Right lobe of liver (tissue), 6 donors: Measurements from ENCODE around the gene B4GALT2. TPM values are rescaled to one million over a fixed set of nuclear protein-coding genes. Genes with fewer than 3 reads are reported as not detected.

ENCODE experiments used
- ATAC-seq, 4 donors: fragments of 200-7000 bp; cut with Tn5 transposase; one replicate each; pipeline ENCODE4 v1.9.1; 2020; ENCODE audit warnings: mild to moderate bottlenecking in 4 of 4, moderate library complexity in 4 of 4
- DNase-seq, 3 donors: peaks; one replicate each; pipeline ENCODE4 v3.0.0-alpha.2; 2020
- H3K27ac ChIP-seq, 3 donors: fragments of 200-600 bp; one replicate each; pipeline ENCODE4 v1.8.0; 2022
- H3K27me3 ChIP-seq, 2 donors: fragments of 200-600 bp; one replicate each; pipeline ENCODE4 v1.8.0; 2022
- H3K36me3 ChIP-seq, 4 donors: fragments of 200-600 bp; sonication (generic) in 1 of 4; one replicate each; pipeline versions ENCODE4 v1.5.1 to v1.8.0; 2017 to 2022; ENCODE audit warnings: control low read depth in 1 of 4
- H3K4me1 ChIP-seq, 4 donors: fragments of 200-600 bp; sonication (generic) in 1 of 4; one replicate each; pipeline versions ENCODE4 v1.5.1 to v1.8.0; 2017 to 2022; ENCODE audit warnings: control low read depth in 1 of 4
- H3K4me3 ChIP-seq, 3 donors: fragments of 200-600 bp; one replicate each; pipeline ENCODE4 v1.8.0; 2022
- H3K9me3 ChIP-seq, 4 donors: fragments of 200-600 bp; sonication (generic) in 1 of 4; one replicate each; pipeline versions ENCODE4 v1.5.1 to v1.8.0; 2017 to 2022; ENCODE audit warnings: control low read depth in 1 of 4
- POLR2A ChIP-seq: fragments of 450-650 bp; IDR thresholded peaks from one replicate; pipeline ENCODE4 v1.6.1; 2017; ENCODE audit warnings: antibody characterized with exemption, mild to moderate bottlenecking
- WGBS: methylation state at CpG from one replicate; pipeline ENCODE4 v1.1.6; 2018; ENCODE audit warnings: low coverage, low lambda C conversion rate; ENCODE audit not compliant: insufficient coverage; ENCODE audit errors: missing lambda C conversion rate; 5-methylcytosine and 5-hydroxymethylcytosine counted together
- intact Hi-C, 2 donors: fragments of 100-400 bp; cut with DNase I; formaldehyde crosslinking; loops; one replicate each; pipeline versions ENCODE4 v1.11.2 to v1.14.1; 2022
- total RNA-seq, 6 experiments: library from RNA; depleted of rRNA in 2 of 6; stranded (reverse); fragments of >200 nt in 2 of 6; fragmentation: NEBNext Ultra II Directional in 3 of 6; extraction: Animal tissue kit (Norgen Biotek cat#: 25700) in 3 of 6; gene quantifications; one replicate each; pipeline versions ENCODE4 v1.1.0 to v1.2.4, GENCODE V29; 2016 to 2023
- TF ChIP-seq, protein P1 (sequence below), 4 donors: fragments of 200-600 bp in 3 of 4; fragments of 450-650 bp in 1 of 4; IDR thresholded peaks; one replicate each; pipeline versions ENCODE4 v1.5.1 to v1.8.0; 2016 to 2022; ENCODE audit warnings: antibody characterized with exemption in 4 of 4, mild to moderate bottlenecking in 2 of 4
- donor health status: DM: no; HTN: yes; CAD: no.
- donor health status: DM: no; HTN: no; CAD: no.
- donor health status: DM: no; HTN: no; CAD: no.
- donor health status: DM: no; HTN: yes; CAD: no.
- donor health status: DM: no; HTN: yes; CAD: no.

B4GALT2 gene
- total RNA-seq, 6 experiments from 2014 or later: 13.4 to 49.5 (median 18.5) TPM

DNA sequence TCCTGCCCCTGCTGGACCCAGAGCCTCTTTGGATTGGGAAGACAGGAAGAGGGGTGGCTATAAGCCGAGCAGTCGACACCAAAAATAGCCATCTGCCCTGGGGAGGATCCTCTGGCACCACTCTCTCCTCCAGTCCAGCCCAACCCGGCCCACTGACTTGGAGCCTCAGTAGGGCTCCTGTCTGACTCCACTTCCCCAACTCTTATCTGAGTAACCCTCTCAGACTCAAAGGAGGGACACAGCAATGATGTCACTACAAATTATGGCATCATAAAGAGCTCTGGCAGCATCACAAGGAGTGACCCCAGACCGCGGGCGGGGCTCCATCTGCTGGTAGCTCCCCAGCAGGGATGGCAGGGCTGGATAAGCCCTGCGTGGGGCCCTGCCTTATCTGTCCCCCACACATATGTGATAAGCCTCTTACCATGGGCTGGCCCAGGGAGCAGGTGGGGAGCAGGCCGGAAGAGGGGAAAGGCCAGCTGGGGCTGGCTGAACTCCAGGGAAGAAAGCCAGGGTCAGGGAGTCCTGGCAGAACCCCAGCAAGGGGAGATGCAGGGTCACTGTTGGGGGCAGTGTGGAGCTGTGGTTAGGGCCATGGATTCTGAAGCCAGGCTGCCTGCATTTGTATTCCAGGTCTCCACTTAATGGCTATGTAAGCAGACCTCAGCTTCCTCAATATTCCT lies 56.9 kb downstream of the B4GALT2 start:
- 11% methylated on average over 1 of the region's 8 CpGs for WGBS
- Histone ChIP-seq H3K4me1 (peaks cover 0 to under 1% (median 0%) of the 10 kb centered on the region in 4 donors), H3K4me3 (no peak overlapping the region), H3K36me3 (no peaks in the 10 kb centered on the region), H3K9me3 (no peaks in the 10 kb centered on the region), H3K27me3 (no peaks in the 10 kb centered on the region), H3K27ac (no peak overlapping the region)
- intact Hi-C loops: loop anchor here (5.0 kb wide), 1 partner anchor 34 kb away; no protein-coding TSS in a partner anchor
- DNase-seq (peak in 1 of 3 donors; percentile 46), ATAC-seq (peak in 1 of 4 donors; percentile 16)
- TF ChIP-seq, protein P1, sequence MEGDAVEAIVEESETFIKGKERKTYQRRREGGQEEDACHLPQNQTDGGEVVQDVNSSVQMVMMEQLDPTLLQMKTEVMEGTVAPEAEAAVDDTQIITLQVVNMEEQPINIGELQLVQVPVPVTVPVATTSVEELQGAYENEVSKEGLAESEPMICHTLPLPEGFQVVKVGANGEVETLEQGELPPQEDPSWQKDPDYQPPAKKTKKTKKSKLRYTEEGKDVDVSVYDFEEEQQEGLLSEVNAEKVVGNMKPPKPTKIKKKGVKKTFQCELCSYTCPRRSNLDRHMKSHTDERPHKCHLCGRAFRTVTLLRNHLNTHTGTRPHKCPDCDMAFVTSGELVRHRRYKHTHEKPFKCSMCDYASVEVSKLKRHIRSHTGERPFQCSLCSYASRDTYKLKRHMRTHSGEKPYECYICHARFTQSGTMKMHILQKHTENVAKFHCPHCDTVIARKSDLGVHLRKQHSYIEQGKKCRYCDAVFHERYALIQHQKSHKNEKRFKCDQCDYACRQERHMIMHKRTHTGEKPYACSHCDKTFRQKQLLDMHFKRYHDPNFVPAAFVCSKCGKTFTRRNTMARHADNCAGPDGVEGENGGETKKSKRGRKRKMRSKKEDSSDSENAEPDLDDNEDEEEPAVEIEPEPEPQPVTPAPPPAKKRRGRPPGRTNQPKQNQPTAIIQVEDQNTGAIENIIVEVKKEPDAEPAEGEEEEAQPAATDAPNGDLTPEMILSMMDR (IDR thresholded peaks at IDR 0.05): no peak
- TF ChIP-seq POLR2A: no peak

DNA sequence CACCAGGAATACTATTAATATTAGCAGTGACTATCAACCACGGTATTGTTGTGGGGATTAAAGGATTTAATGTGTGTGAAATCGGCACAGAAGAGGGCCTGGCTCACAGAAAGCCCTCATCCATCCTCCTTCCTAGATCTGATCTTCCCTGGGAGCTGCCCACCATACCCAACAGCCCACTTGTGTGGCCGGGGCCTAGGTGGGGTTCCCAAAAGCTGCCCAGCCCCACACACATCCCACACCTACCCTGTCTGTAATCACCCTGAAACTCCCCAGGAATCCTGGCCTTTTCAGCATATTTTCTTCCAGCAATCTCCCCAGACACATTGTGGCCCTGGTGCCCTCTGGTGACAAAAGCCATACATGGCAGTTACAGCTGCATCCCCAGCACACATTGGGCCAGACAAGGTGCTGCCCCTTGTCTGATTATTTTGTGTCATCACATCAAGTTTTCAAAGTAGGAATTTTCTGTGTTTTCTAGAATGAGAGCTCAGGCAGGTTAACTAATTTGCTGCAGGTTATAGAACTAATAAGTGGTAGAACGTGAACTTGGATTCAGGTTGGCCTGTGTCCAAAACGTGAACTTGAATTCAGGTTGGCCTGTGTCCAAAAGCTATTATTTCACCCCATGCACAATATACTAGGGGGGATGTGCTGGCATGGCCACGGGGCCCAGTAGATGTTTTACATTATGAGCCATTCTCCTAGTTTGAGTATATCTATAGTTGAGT lies 57.6 kb downstream of the B4GALT2 start:
- DNase-seq (peak; percentile 67 to 75 (median 70)), ATAC-seq (peak; percentile 88 to 95 (median 89))
- WGBS: 6% methylated on average over 6 of the region's 6 CpGs
- Histone ChIP-seq H3K4me1 (no peaks in the 10 kb centered on the region), H3K27me3 (no peaks in the 10 kb centered on the region), H3K36me3 (no peaks in the 10 kb centered on the region), H3K27ac (no peak overlapping the region), H3K4me3 (no peak overlapping the region), H3K9me3 (no peaks in the 10 kb centered on the region)
- no peak for TF ChIP-seq POLR2A
- TF ChIP-seq, protein P1 (IDR thresholded peaks at IDR 0.05): peak; percentile 79 to 86 (median 82)
- intact Hi-C loops: loop anchor here (5.0 kb wide), 1 partner anchor 34 kb away; no protein-coding TSS in a partner anchor

DNA sequence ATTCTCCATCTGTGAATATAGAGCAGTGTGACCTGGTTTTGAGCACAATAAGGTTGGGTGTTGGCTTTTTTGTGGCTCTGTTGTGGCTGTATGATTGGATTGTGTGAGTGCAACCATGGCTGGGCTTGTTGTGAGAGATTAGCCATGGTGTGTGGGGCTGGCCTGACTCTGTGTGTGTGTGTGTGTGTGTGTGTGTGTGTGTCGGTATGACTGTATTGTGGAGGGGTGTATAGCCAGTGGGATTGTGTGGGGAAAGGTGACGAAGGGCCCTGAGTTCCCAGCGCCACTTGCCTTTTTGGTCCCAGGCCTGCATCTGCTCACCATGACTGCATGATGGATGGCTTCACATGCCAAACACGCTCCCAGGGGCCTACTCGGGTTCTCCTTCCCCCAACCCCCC lies 58.1 kb downstream of the B4GALT2 start:
- no peak for ATAC-seq

GRCh38 chr1:44038876-44039657 lies 60.1 kb downstream of the B4GALT2 start:
- no peak for TF ChIP-seq POLR2A
- TF ChIP-seq, protein P1 (IDR thresholded peaks at IDR 0.05): no peak
- H3K4me3 ChIP-seq: no peak overlapping the region
- ATAC-seq: no peak
- H3K4me1 ChIP-seq: no peaks in the 10 kb centered on the region
- DNase-seq: no peak
- H3K27ac ChIP-seq: no peak overlapping the region
- no peaks in the 10 kb centered on the region for H3K9me3 ChIP-seq
- WGBS: 69% methylated on average over 2 of the region's 2 CpGs
- H3K27me3 ChIP-seq: no peaks in the 10 kb centered on the region
- no peaks in the 10 kb centered on the region for H3K36me3 ChIP-seq
- intact Hi-C loops: loop anchor here (5.0 kb wide), 1 partner anchor 37 kb away; no protein-coding TSS in a partner anchor

More for the DNA sequence above, 58.1 kb downstream of the B4GALT2 start:
- TF ChIP-seq POLR2A: no peak
- TF ChIP-seq, protein P1 (IDR thresholded peaks at IDR 0.05): no peak
- WGBS: 60% methylated on average over 1 of the region's 5 CpGs
- no peaks in the 10 kb centered on the region for H3K36me3 ChIP-seq
- H3K4me3 ChIP-seq: no peak overlapping the region
- H3K9me3 ChIP-seq: no peaks in the 10 kb centered on the region
- no peaks in the 10 kb centered on the region for H3K27me3 ChIP-seq
- no peaks in the 10 kb centered on the region for H3K4me1 ChIP-seq
- no peak overlapping the region for H3K27ac ChIP-seq
- intact Hi-C loops: loop anchor here (5.0 kb wide), 1 partner anchor 35 kb away; no protein-coding TSS in a partner anchor
- no peak for DNase-seq
